OCI-LY7 (cell line): Measurements from ENCODE around the gene CRTAC1.

ENCODE experiments used
- CTCF ChIP-seq: fragments of 200-600 bp; sonication (generic); conservative IDR thresholded peaks from 2 replicates; pipeline ENCODE4 v1.5.1; 2014; ENCODE audit warnings: mild to moderate bottlenecking, antibody characterized with exemption, low read length, moderate library complexity, mixed read lengths
- EZH2phosphoT487 ChIP-seq: fragments of 200-600 bp; sonication (generic); IDR thresholded peaks from 2 replicates; pipeline ENCODE4 v1.6.1; 2018; ENCODE audit warnings: low read depth, borderline replicate concordance, mild to moderate bottlenecking, mixed run types, antibody characterized with exemption, low read length, moderate library complexity, mixed read lengths

DNA sequence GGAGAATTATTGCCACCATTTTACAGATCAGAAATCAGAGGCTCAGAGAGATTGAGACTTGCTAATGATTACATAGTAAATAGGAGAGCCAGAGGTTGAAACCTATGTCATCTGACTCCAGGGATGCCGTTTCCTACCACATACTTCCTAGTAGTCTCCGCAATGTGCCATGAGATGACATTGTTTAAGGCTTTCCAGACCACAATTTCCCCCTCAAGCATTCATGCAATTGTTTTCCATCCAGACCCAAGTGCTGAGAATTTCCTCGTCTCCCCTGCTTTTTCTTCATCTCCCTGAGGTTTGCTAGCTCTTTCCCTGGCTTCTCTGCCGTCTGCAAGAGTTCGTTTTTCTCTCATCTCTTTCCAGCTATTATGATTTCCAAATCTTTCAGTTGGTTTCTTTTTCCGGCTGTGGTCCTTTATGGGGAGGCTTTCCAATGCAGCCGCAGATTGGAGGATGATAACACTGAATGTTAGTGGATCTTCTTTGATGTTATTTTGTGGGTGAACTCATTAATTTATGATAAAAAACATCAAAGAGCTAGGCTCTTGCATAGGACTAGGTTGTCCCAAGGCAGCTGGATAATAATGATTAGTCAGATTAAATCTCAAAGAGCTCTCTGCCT lies 187.7 kb downstream of the CRTAC1 start:
- no peak for TF ChIP-seq CTCF
- TF ChIP-seq EZH2phosphoT487: no peak
